ENCODE results near the gene CYP24A1.

Gene CYP24A1

DNA sequence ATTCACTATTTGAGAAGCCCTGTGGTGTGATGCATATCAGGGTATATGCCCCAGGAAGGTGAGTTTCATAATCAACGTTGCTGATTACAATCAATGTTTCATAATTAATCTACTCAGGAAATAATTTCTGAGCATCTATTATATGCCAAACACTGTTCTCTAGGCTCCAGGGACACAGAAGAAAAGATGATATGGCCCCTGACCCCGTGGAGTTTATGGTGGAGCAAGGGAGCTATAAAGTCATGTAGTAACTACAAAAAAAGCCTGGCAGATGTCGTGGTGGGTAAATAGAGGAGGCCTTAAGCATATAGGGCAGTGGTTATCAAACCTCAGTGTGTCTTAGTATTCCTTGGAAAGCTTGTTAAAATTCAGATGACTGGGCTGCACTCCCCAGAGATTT, 63.3 kb downstream of the CYP24A1 start:
- DNase-seq, result no peak

DNA sequence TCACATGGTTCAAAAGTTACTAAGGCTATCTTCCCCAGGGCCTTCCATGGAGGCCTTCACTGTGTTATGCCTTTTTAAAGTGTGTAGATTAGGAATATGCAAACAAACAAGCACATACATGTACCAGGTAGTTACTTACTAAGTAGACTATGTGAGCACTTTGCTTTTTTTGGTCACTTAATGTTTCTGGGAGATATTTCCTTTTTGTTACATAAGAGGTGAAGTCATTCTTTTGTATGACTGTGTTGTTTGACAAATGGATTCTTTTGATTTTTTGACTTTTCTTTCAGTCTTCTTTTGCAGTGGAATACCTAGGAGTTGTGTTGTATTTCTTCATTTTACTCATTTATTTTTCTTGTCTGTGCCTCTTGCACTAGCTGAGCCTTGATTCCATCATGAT, 63.7 kb downstream of the CYP24A1 start:
- no peak for DNase-seq

- DNase-seq, result no peak
These were observed 65.0 kb downstream of the CYP24A1 start for GRCh38 chr20:54108817-54109216.

DNA sequence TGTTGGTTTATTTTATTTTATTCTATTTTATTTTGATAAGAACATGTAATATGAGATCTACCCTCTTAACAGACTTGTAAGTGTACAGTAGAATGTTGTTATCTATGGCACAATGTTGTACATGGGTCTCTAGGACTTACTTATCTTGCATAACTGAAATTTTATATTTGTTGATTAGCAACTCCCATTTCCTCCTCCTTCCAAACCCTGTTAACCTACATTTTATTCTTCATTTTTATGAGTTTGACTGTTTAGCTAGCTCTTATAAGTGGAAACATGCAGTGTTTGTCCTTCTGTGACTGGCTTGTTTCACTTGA, 65.5 kb downstream of the CYP24A1 start:
- no peak for DNase-seq

DNA sequence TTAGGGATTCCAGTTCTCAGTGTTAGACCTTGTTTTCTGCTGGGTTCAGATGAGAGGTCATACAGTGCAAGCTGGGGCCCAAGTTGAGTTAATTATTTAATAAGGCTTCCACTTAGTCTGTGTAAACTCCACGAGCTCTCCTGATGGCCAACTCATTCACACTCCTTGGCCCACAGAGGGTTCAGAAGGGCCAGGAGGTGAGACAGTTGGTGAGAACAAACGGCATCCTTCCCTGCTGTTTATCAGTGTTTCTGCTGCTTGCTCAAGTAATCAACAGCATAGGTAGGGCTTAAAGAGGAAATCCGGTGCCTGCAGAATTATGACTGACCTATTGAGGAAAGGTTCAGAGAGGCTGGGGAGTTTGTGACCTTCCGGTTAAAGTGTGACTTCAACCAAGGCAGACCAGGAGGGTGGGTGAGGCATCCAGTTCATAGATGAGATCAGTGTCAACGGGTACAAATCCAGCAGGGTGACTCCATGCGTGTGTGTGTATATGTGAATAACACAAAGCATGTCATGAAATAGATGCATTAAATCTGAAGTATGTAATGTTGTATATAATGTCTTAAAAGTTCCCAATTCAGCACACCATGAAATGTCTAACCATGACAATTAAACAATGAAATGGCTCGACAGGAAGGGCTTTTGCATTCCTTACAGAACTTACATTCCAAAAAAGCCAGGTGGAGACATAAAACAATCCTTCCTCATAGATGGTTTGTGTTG, 66.0 kb downstream of the CYP24A1 start:
- no peak for DNase-seq

- DNase-seq, result no peak
These were observed 66.6 kb downstream of the CYP24A1 start for GRCh38 chr20:54107181-54107580.

DNA sequence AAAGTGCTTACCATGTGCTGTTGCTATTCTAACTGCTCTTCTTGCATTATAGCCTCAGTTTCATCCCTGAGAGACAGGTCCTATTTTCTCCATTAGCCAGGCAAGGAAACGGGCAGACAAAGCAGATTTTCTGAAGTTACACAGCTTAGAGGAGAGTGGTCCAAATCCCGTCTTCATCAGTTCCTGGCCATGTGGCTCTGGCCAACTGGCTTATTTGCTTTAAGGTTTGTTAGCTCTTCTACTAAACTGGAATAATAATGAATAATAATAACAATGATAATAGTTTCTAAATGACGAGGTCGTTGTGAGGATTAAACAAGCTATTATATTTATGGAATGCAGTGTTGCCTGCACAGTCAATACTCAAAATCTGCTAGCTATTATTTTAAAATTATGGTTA, 67.6 kb downstream of the CYP24A1 start:
- DNase-seq, result no peak

DNA sequence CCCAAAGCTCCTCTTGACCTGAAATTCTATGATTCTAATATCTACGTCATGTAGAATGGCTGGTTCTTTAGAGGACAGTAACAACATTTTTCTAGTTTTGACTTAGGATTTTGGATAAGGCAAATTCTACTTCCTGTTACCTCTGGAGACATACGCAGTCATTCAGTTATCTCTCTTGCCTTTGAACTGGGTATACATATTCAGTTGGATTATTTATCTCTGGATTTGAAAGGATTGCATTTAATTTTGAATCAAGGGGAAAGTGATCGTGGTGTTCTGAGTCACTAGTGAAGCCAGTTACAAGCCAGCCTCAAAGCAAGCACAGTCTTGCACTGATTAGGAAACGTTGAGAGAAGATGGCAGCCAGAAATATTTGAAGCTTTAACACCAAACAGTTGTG, 68.1 kb downstream of the CYP24A1 start:
- DNase-seq, result no peak

- DNase-seq, result no peak
These were observed 69.0 kb downstream of the CYP24A1 start for GRCh38 chr20:54104781-54105180.

- DNase-seq, result no peak
These were observed 69.8 kb downstream of the CYP24A1 start for GRCh38 chr20:54103762-54104600.
